ENCODE data around the gene MAST3. TPM values are rescaled to one million over a fixed set of nuclear protein-coding genes. Genes with fewer than 3 reads are reported as not detected.
"Not testable (repeated sequence)": the region's sequence is repeated elsewhere in the genome, so short reads cannot be mapped to it uniquely, and the experiment has no call there.

The MAST3 gene
- total RNA-seq, 1 donor from 2014 or later, result 16.6 TPM

DNA sequence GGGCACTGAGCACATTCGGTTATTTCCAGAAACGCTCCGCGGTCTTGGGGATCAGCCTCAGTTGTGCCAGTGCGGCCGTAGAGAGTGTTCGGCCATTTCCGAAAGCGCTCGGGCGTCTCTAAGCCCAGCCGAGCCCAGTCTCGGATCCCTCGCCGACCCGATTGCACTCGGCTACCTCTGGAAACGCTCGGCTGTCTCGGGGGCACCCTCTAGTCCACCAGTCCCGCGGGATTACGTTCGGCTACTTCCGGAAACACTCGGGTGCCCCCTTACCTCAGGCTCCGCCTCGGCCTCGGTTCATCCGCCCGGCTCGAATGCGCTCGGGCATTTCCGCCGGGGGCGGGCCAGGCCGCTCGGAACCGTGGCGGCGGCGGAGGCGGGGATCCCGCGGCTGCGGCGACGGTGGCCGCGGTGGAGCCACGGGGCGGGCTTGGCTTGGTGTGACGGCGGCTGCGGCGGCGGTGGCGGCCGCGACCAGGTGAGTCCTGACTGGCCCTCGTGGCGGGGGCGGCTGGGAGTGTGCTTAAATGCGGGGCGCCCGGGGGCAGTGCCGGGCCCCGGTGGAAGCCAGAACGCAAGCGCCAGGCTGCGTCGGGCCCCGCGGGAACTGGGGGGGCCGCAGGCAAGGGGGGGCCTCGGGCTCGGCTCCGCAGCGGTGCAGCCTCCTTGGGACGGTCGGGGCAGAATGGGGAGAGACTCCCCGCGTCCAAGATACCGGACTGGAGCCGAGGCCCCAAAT, 55.4 kb downstream of the MAST3 start, which contains the start of gene PIK3R2:
Gene PIK3R2, plus strand, starts transcription at position 347 of the 739 bp plus-strand sequence. CDS start 2,717 bp downstream, outside the sequence.
- H3K27ac Mint-ChIP-seq, result peak within 1 kb of the TSS; percentile 100
- H3K4me1 Mint-ChIP-seq (ENCODE audit: low read depth), result peaks cover 22% of the 10 kb centered on the region
- intact Hi-C loops (cut with micrococcal nuclease), result loop anchor here (1.0 to 5.0 kb wide), 3 partner anchors 34 to 206 kb away; partner anchors contain the start of gene MPV17L2
- peaks cover 9% of the 10 kb centered on the region for H3K36me3 Mint-ChIP-seq (ENCODE audit: low read depth)
- peak; percentile 100 for DNase-seq (ENCODE audit: low spot score)
- peak within 1 kb of the TSS; percentile 93 for H3K4me3 Mint-ChIP-seq (ENCODE audit: low read depth)
- no peaks in the 10 kb centered on the region for H3K27me3 Mint-ChIP-seq (ENCODE audit: low read depth)
- no peaks in the 10 kb centered on the region for H3K9me3 Mint-ChIP-seq

- H3K4me1 Mint-ChIP-seq (ENCODE audit: low read depth), result peaks cover 22% of the 10 kb centered on the region
- intact Hi-C loops (cut with micrococcal nuclease), result loop anchor here (2.0 to 5.0 kb wide), 2 partner anchors 39 to 206 kb away; partner anchors contain the start of gene MPV17L2
- no peaks in the 10 kb centered on the region for H3K9me3 Mint-ChIP-seq
- no peak for DNase-seq (ENCODE audit: low spot score)
- peak overlapping the region; percentile 88 for H3K4me3 Mint-ChIP-seq (ENCODE audit: low read depth)
- peaks cover 5% of the 10 kb centered on the region for H3K36me3 Mint-ChIP-seq (ENCODE audit: low read depth)
- no peaks in the 10 kb centered on the region for H3K27me3 Mint-ChIP-seq (ENCODE audit: low read depth)
- peak overlapping the region; percentile 85 for H3K27ac Mint-ChIP-seq
Measured at GRCh38 chr19:18153556-18154134, 56.1 kb downstream of the MAST3 start.

DNA sequence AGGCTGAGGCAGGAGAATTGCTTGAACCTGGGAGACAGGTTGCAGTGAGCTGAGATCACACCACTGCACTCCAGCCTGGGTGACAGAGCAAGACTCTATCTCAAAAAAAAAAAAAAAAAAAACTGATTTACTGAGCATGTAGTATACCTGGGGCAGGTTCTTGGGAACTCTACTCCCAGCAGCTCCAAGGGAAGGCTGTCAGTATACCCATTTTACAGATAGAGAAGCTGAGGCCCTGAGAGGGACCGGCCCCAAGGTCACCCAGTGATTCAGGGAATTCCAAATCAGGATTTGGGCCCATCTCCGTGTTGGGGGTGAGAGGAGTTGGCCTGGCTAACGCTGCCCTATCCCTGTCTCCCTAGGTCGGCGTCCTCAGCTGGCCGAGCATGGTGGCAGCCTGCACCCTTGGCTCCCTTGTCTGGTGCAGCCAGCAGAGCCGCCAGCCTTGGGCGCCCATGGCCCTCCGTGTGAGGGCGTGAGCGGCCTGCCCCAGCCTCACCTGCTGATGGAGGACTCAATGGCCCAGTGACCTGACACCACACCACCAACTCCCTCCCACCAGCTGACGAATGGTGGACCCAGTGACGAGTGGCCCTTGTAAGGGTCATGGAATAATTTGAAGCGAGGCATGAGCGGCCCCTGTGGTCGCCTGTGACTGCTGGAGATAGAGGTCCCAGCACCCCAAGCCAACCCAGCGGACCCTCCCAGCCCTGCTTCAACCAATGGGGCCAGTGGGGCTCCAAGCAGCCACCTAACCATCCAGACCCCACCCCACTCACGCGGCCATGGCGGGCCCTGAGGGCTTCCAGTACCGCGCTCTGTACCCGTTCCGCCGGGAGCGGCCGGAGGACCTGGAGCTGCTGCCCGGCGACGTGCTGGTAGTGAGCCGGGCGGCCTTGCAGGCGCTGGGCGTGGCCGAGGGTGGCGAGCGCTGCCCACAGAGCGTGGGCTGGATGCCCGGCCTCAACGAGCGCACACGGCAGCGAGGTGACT, 57.8 kb downstream of the MAST3 start:
- Mint-ChIP-seq H3K4me1 (ENCODE audit: low read depth) (peaks cover 23% of the 10 kb centered on the region), H3K36me3 (ENCODE audit: low read depth) (peaks cover 6% of the 10 kb centered on the region), H3K9me3 (no peaks in the 10 kb centered on the region), H3K27ac (no peak overlapping the region), H3K4me3 (ENCODE audit: low read depth) (peak overlapping the region; percentile 39), H3K27me3 (ENCODE audit: low read depth) (no peaks in the 10 kb centered on the region)
- DNase-seq (ENCODE audit: low spot score), result no peak
- intact Hi-C loops (cut with micrococcal nuclease), result no loop called here

DNA sequence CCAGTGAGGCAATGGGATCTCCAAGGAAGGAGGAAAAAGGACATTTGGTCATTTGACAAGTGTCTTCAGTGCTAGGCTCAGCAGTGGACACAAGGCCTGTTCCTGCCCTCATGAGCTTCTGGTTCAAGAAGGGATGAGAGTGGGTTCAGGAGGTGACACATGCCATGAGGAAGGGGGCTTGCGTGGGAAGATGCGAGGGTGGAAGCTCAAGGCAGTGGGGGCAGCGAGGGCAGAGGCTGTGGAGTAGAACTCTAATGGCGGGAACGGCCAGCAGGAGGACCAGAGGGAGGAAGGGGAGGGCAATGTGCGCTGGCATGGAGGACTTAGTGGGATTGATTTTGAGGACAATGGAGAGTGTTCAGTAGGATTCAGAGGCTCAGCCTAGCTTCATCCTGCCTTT, 58.7 kb downstream of the MAST3 start:
- DNase-seq (ENCODE audit: low spot score), result no peak
- H3K4me3 Mint-ChIP-seq (ENCODE audit: low read depth), result no peak overlapping the region
- no peaks in the 10 kb centered on the region for H3K9me3 Mint-ChIP-seq
- H3K27me3 Mint-ChIP-seq (ENCODE audit: low read depth), result no peaks in the 10 kb centered on the region
- peaks cover 25% of the 10 kb centered on the region for H3K4me1 Mint-ChIP-seq (ENCODE audit: low read depth)
- H3K36me3 Mint-ChIP-seq (ENCODE audit: low read depth), result peaks cover 8% of the 10 kb centered on the region
- intact Hi-C loops (cut with micrococcal nuclease), result no loop called here
- no peak overlapping the region for H3K27ac Mint-ChIP-seq

DNA sequence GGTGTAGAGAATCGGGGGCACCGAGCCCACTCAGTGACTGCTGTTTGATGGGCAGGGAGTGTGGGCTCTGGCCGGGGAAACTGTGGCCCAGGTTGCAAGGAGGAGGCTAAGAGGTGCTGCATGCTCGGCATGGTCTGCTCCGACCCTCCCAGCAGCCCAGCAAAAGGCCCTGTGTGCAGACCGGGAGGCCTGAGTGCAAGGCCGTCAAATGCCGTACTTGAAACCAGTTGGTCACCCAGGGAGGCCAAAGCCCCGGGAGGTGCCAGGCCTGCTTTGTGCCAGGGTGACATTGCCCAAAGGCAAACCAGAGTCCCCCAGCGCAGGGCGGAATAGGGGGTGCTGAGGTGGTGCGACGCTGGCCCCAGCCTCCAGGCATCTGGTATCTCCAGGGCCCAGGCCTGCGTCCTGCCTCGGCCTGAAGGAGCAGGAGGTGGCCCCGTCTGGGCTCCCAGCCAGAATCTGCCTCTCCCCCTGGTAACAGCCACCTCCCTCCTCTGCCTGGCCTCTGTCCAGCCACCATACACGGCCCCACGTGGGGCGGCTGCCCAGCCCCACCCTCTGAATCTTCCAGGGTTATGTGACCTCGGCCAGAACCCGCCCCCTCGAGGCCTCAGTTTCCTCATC, 59.4 kb downstream of the MAST3 start:
- Mint-ChIP-seq H3K36me3 (ENCODE audit: low read depth) (peaks cover 8% of the 10 kb centered on the region), H3K9me3 (no peaks in the 10 kb centered on the region), H3K27me3 (ENCODE audit: low read depth) (no peaks in the 10 kb centered on the region), H3K4me3 (ENCODE audit: low read depth) (no peak overlapping the region), H3K27ac (no peak overlapping the region), H3K4me1 (ENCODE audit: low read depth) (peaks cover 23% of the 10 kb centered on the region)
- intact Hi-C loops (cut with micrococcal nuclease), result no loop called here
- no peak for DNase-seq (ENCODE audit: low spot score)

GRCh38 chr19:18157465-18158063, 60.0 kb downstream of the MAST3 start:
- Mint-ChIP-seq H3K36me3 (ENCODE audit: low read depth) (peaks cover 8% of the 10 kb centered on the region), H3K27me3 (ENCODE audit: low read depth) (no peaks in the 10 kb centered on the region), H3K27ac (no peak overlapping the region), H3K4me1 (ENCODE audit: low read depth) (peaks cover 18% of the 10 kb centered on the region), H3K9me3 (no peaks in the 10 kb centered on the region), H3K4me3 (ENCODE audit: low read depth) (no peak overlapping the region)
- intact Hi-C loops (cut with micrococcal nuclease), result no loop called here
- no peak for DNase-seq (ENCODE audit: low spot score)

GRCh38 chr19:18158467-18158866, 60.9 kb downstream of the MAST3 start:
- H3K27me3 Mint-ChIP-seq (ENCODE audit: low read depth), result no peaks in the 10 kb centered on the region
- no peak for DNase-seq (ENCODE audit: low spot score)
- no peak overlapping the region for H3K4me3 Mint-ChIP-seq (ENCODE audit: low read depth)
- H3K4me1 Mint-ChIP-seq (ENCODE audit: low read depth), result peaks cover 16% of the 10 kb centered on the region
- H3K36me3 Mint-ChIP-seq (ENCODE audit: low read depth), result peaks cover 8% of the 10 kb centered on the region
- intact Hi-C loops (cut with micrococcal nuclease), result no loop called here
- H3K27ac Mint-ChIP-seq, result no peak overlapping the region
- H3K9me3 Mint-ChIP-seq, result no peaks in the 10 kb centered on the region

DNA sequence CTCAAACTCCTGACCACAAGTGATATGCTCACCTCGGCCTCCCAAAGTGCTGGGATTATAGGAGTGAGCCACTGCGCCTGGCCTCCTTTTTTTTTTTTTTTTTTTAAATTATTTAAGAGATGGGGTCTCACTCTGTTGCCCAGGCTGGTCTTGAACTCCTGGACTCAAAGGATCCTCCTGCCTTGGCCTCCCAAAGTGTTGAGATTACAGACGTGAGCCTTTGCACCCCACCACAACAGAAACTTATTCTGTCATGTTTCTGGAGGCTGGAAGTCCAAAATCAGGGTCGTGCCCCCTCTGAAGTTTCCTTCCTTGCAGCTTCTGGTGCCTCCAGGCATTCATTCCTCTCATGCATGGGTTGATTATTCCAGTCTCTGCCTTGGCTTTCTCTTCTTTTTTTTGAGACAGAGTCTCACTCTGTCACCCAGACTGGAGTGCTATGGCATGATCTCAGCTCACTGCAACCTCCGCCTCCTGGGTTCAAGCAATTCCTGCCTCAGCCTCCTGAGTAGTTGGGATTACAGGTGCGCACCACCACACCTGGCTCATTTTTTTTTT, 61.6 kb downstream of the MAST3 start:
- H3K9me3 Mint-ChIP-seq; intact Hi-C loops (cut with micrococcal nuclease); H3K27ac Mint-ChIP-seq; H3K4me3 Mint-ChIP-seq (ENCODE audit: low read depth); H3K36me3 Mint-ChIP-seq (ENCODE audit: low read depth); H3K27me3 Mint-ChIP-seq (ENCODE audit: low read depth); DNase-seq (ENCODE audit: low spot score): not testable (repeated sequence)
- H3K4me1 Mint-ChIP-seq (ENCODE audit: low read depth), result peaks cover 12% of the 10 kb centered on the region

DNA sequence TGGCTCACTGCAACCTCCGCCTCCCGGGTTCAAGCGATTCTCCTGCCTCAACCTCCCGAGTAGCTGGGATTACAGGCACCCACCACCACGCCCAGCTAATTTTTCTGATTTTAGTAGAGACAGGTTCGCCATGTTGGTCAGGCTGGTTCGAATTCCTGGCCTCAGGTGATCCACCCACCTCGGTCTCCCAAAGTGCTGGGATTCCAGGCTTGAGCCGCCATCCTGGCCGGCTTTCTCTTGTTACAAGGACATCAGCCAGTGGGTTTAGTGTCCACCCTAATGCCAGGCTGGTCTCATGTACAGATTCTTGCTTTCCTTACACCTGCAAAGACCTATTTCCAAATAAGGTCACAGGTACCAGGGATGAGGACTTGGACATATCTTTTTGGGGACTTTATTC, 62.2 kb downstream of the MAST3 start:
- Mint-ChIP-seq H3K27me3 (ENCODE audit: low read depth) (no peaks in the 10 kb centered on the region), H3K27ac (no peak overlapping the region), H3K9me3 (no peaks in the 10 kb centered on the region), H3K36me3 (ENCODE audit: low read depth) (peaks cover 10% of the 10 kb centered on the region), H3K4me3 (ENCODE audit: low read depth) (no peak overlapping the region), H3K4me1 (ENCODE audit: low read depth) (peaks cover 7% of the 10 kb centered on the region)
- intact Hi-C loops (cut with micrococcal nuclease), result loop anchor here (10.0 kb wide), 1 partner anchor 155 kb away; the partner anchor contains the start of gene ARRDC2
- no peak for DNase-seq (ENCODE audit: low spot score)

DNA sequence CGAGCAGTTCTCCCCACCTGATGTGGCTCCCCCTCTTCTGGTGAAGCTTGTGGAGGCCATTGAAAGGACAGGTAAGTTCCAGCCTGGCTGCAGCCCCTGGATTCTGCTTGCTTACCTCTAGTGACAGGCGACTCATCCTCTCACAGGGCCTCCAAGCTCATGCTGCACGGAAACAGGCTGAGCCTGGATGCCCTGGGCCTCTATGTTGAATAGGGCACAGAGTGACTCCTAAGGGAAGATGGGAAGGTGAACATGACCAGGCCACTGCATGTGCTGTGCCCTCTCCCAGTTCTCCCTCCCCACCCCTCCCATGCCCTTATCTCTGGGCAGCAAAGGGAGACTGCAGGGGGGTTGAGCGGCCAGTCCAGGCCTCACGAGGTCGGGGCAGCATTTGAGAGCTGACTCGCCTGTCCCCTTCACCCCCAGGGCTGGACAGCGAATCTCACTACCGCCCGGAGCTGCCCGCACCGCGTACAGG, 63.0 kb downstream of the MAST3 start:
- Mint-ChIP-seq H3K9me3 (no peaks in the 10 kb centered on the region), H3K27me3 (ENCODE audit: low read depth) (no peaks in the 10 kb centered on the region), H3K27ac (peak overlapping the region; percentile 50), H3K4me3 (ENCODE audit: low read depth) (peak overlapping the region; percentile 57), H3K36me3 (ENCODE audit: low read depth) (peaks cover 11% of the 10 kb centered on the region), H3K4me1 (ENCODE audit: low read depth) (peaks cover 5% of the 10 kb centered on the region)
- no peak for DNase-seq (ENCODE audit: low spot score)
- intact Hi-C loops (cut with micrococcal nuclease), result loop anchor here (10.0 kb wide), 1 partner anchor 156 kb away; the partner anchor contains the start of gene ARRDC2

- Mint-ChIP-seq H3K4me1 (ENCODE audit: low read depth) (peaks cover 5% of the 10 kb centered on the region), H3K36me3 (ENCODE audit: low read depth) (peaks cover 17% of the 10 kb centered on the region), H3K27ac (peak overlapping the region; percentile 50), H3K9me3 (no peaks in the 10 kb centered on the region), H3K4me3 (ENCODE audit: low read depth) (peak overlapping the region; percentile 57), H3K27me3 (ENCODE audit: low read depth) (no peaks in the 10 kb centered on the region)
- peak; percentile 78 for DNase-seq (ENCODE audit: low spot score)
- intact Hi-C loops (cut with micrococcal nuclease), result loop anchor here (10.0 kb wide), 1 partner anchor 156 kb away; the partner anchor contains the start of gene ARRDC2
Measured at GRCh38 chr19:18160971-18161635, 63.5 kb downstream of the MAST3 start.
